Stimulated activated naive CD8-positive, alpha-beta T cell treated with anti-CD3 and anti-CD28 coated beads, Interleukin-15, Interleukin-2, amounts not matched to agents 100 ng/mL and 50 ng/mL, for 24 hours (primary cell): ENCODE data around the gene CLK4.
"Not testable (repeated sequence)": the region's sequence is repeated elsewhere in the genome, so short reads cannot be mapped to it uniquely, and the experiment has no call there.

Experiments
- H3K27ac Mint-ChIP-seq: one replicate; pipeline ENCODE4 v1.8.0; 2021; ENCODE audit warnings: mild to moderate bottlenecking, mixed read lengths
- H3K27me3 Mint-ChIP-seq: one replicate; pipeline ENCODE4 v1.8.0; 2021; ENCODE audit warnings: mixed read lengths
- H3K36me3 Mint-ChIP-seq: one replicate; pipeline ENCODE4 v1.8.0; 2021; ENCODE audit warnings: low read depth, mixed read lengths
- H3K4me1 Mint-ChIP-seq: one replicate; pipeline ENCODE4 v1.8.0; 2021; ENCODE audit warnings: low read depth, mixed read lengths
- H3K4me3 Mint-ChIP-seq: one replicate; pipeline ENCODE4 v1.8.0; 2021; ENCODE audit warnings: mild to moderate bottlenecking, mixed read lengths
- H3K9me3 Mint-ChIP-seq: one replicate; pipeline ENCODE4 v1.8.0; 2021; ENCODE audit warnings: mixed read lengths

CLK4 gene

GRCh38 chr5:178585421-178585820 is 41.4 kb downstream of the CLK4 start:
- peaks cover 42% of the 10 kb centered on the region for H3K27me3 Mint-ChIP-seq
- H3K27ac Mint-ChIP-seq, H3K4me1 Mint-ChIP-seq, H3K4me3 Mint-ChIP-seq, H3K9me3 Mint-ChIP-seq, H3K36me3 Mint-ChIP-seq: not testable (repeated sequence)

GRCh38 chr5:178583279-178583678 is 43.6 kb downstream of the CLK4 start:
- Mint-ChIP-seq H3K9me3 (no peaks in the 10 kb centered on the region), H3K4me3 (no peak overlapping the region), H3K36me3 (no peaks in the 10 kb centered on the region), H3K4me1 (no peaks in the 10 kb centered on the region), H3K27me3 (peaks cover 32% of the 10 kb centered on the region), H3K27ac (no peak overlapping the region)

- H3K36me3 Mint-ChIP-seq = no peaks in the 10 kb centered on the region
- no peak overlapping the region for H3K27ac Mint-ChIP-seq
- H3K4me1 Mint-ChIP-seq = no peaks in the 10 kb centered on the region
- no peak overlapping the region for H3K4me3 Mint-ChIP-seq
- H3K27me3 Mint-ChIP-seq = peaks cover 29% of the 10 kb centered on the region
- H3K9me3 Mint-ChIP-seq = no peaks in the 10 kb centered on the region
Observed at GRCh38 chr5:178582291-178582690, 44.6 kb downstream of the CLK4 start.

- Mint-ChIP-seq H3K27me3 (peaks cover 28% of the 10 kb centered on the region), H3K4me1 (no peaks in the 10 kb centered on the region), H3K4me3 (no peak overlapping the region), H3K9me3 (no peaks in the 10 kb centered on the region), H3K27ac (no peak overlapping the region), H3K36me3 (no peaks in the 10 kb centered on the region)
Observed at GRCh38 chr5:178581621-178582020, 45.2 kb downstream of the CLK4 start.

GRCh38 chr5:178580271-178580955 is 46.4 kb downstream of the CLK4 start:
- H3K4me1 Mint-ChIP-seq = no peaks in the 10 kb centered on the region
- H3K27ac Mint-ChIP-seq = no peak overlapping the region
- H3K9me3 Mint-ChIP-seq = no peaks in the 10 kb centered on the region
- no peak overlapping the region for H3K4me3 Mint-ChIP-seq
- peaks cover 21% of the 10 kb centered on the region for H3K27me3 Mint-ChIP-seq
- no peaks in the 10 kb centered on the region for H3K36me3 Mint-ChIP-seq

GRCh38 chr5:178577944-178578343 is 48.9 kb downstream of the CLK4 start:
- H3K36me3 Mint-ChIP-seq = no peaks in the 10 kb centered on the region
- no peaks in the 10 kb centered on the region for H3K9me3 Mint-ChIP-seq
- H3K4me1 Mint-ChIP-seq = no peaks in the 10 kb centered on the region
- peaks cover 35% of the 10 kb centered on the region for H3K27me3 Mint-ChIP-seq
- H3K4me3 Mint-ChIP-seq = no peak overlapping the region
- H3K27ac Mint-ChIP-seq = no peak overlapping the region

- H3K36me3 Mint-ChIP-seq = no peaks in the 10 kb centered on the region
- H3K9me3 Mint-ChIP-seq = no peaks in the 10 kb centered on the region
- H3K27me3 Mint-ChIP-seq = peaks cover 39% of the 10 kb centered on the region
Observed at GRCh38 chr5:178577376-178577839, 49.4 kb downstream of the CLK4 start.

GRCh38 chr5:178576591-178577351 is 50.1 kb downstream of the CLK4 start:
- Mint-ChIP-seq H3K36me3 (no peaks in the 10 kb centered on the region), H3K4me3 (no peak overlapping the region), H3K9me3 (no peaks in the 10 kb centered on the region), H3K27me3 (peaks cover 39% of the 10 kb centered on the region), H3K27ac (no peak overlapping the region), H3K4me1 (no peaks in the 10 kb centered on the region)

More at GRCh38 chr5:178577376-178577839, 49.4 kb downstream of the CLK4 start:
- H3K27ac Mint-ChIP-seq = no peak overlapping the region
- no peak overlapping the region for H3K4me3 Mint-ChIP-seq
- no peaks in the 10 kb centered on the region for H3K4me1 Mint-ChIP-seq

- no peak overlapping the region for H3K27ac Mint-ChIP-seq
- H3K4me1 Mint-ChIP-seq = no peaks in the 10 kb centered on the region
- no peaks in the 10 kb centered on the region for H3K36me3 Mint-ChIP-seq
- peaks cover 48% of the 10 kb centered on the region for H3K27me3 Mint-ChIP-seq
- no peak overlapping the region for H3K4me3 Mint-ChIP-seq
- no peaks in the 10 kb centered on the region for H3K9me3 Mint-ChIP-seq
Observed at GRCh38 chr5:178573216-178573615, 53.6 kb downstream of the CLK4 start.

GRCh38 chr5:178572617-178573016 is 54.2 kb downstream of the CLK4 start:
- no peak overlapping the region for H3K4me3 Mint-ChIP-seq

GRCh38 chr5:178569485-178569884 is 57.4 kb downstream of the CLK4 start:
- H3K27ac Mint-ChIP-seq = no peak overlapping the region
- no peaks in the 10 kb centered on the region for H3K4me1 Mint-ChIP-seq
- peaks cover 32% of the 10 kb centered on the region for H3K27me3 Mint-ChIP-seq
- H3K4me3 Mint-ChIP-seq = no peak overlapping the region
- no peaks in the 10 kb centered on the region for H3K36me3 Mint-ChIP-seq
- H3K9me3 Mint-ChIP-seq = no peaks in the 10 kb centered on the region

More at GRCh38 chr5:178572617-178573016, 54.2 kb downstream of the CLK4 start:
- H3K36me3 Mint-ChIP-seq = no peaks in the 10 kb centered on the region
- no peak overlapping the region for H3K27ac Mint-ChIP-seq
- no peaks in the 10 kb centered on the region for H3K4me1 Mint-ChIP-seq
- H3K9me3 Mint-ChIP-seq = no peaks in the 10 kb centered on the region
- H3K27me3 Mint-ChIP-seq = peaks cover 42% of the 10 kb centered on the region

- H3K4me1 Mint-ChIP-seq = no peaks in the 10 kb centered on the region
- H3K27me3 Mint-ChIP-seq = peaks cover 30% of the 10 kb centered on the region
- no peak overlapping the region for H3K27ac Mint-ChIP-seq
- H3K9me3 Mint-ChIP-seq = no peaks in the 10 kb centered on the region
- no peaks in the 10 kb centered on the region for H3K36me3 Mint-ChIP-seq
- H3K4me3 Mint-ChIP-seq = no peak overlapping the region
Observed at GRCh38 chr5:178564811-178565550, 61.9 kb downstream of the CLK4 start.

- no peak overlapping the region for H3K27ac Mint-ChIP-seq
- H3K9me3 Mint-ChIP-seq = no peaks in the 10 kb centered on the region
- H3K4me1 Mint-ChIP-seq = no peaks in the 10 kb centered on the region
- H3K27me3 Mint-ChIP-seq = peaks cover 31% of the 10 kb centered on the region
- no peaks in the 10 kb centered on the region for H3K36me3 Mint-ChIP-seq
- H3K4me3 Mint-ChIP-seq = no peak overlapping the region
Observed at GRCh38 chr5:178564397-178564796, 62.5 kb downstream of the CLK4 start.

- Mint-ChIP-seq H3K9me3 (no peaks in the 10 kb centered on the region), H3K4me3 (no peak overlapping the region), H3K4me1 (no peaks in the 10 kb centered on the region), H3K27ac (no peak overlapping the region), H3K36me3 (no peaks in the 10 kb centered on the region), H3K27me3 (peaks cover 23% of the 10 kb centered on the region)
Observed at GRCh38 chr5:178563621-178564020, 63.2 kb downstream of the CLK4 start.

- Mint-ChIP-seq H3K27ac (no peak overlapping the region), H3K27me3 (peaks cover 24% of the 10 kb centered on the region), H3K36me3 (no peaks in the 10 kb centered on the region), H3K4me3 (no peak overlapping the region), H3K4me1 (no peaks in the 10 kb centered on the region), H3K9me3 (no peaks in the 10 kb centered on the region)
Observed at GRCh38 chr5:178561746-178562264, 65.0 kb downstream of the CLK4 start.
